ENCODE results near the gene RER1. TPM values are rescaled to one million over a fixed set of nuclear protein-coding genes. Genes with fewer than 3 reads are reported as not detected.

Gene RER1
- total RNA-seq, 2 experiments from 2014 or later: 60.5 to 138 TPM

GRCh38 chr1:2403273-2403672 lies 11.6 kb downstream of the RER1 start:
- peaks cover 92% of the 10 kb centered on the region for H3K36me3 ChIP-seq (ENCODE audit: insufficient read depth, low read length)
- ChIA-PET POLR2A (no interaction called here), CTCF (ENCODE audit: unreplicated experiment) (no interaction called here)
- H2AFZ ChIP-seq (ENCODE audit: low read length): no peak overlapping the region
- no peaks in the 10 kb centered on the region for H3K9me3 ChIP-seq (ENCODE audit: low read length)
- no peaks in the 10 kb centered on the region for H3K9me2 ChIP-seq (ENCODE audit: insufficient read depth, low read length)
- H3K27ac ChIP-seq (ENCODE audit: low read depth, low read length, poor library complexity, severe bottlenecking): no peak overlapping the region
- H3K79me2 ChIP-seq (ENCODE audit: insufficient read depth, low read depth, low read length): no peaks in the 10 kb centered on the region
- TF ChIP-seq EZH2phosphoT487 (IDR thresholded peaks at IDR 0.05; ENCODE audit: borderline replicate concordance, low read depth, low read length): no peak
- no peak for TF ChIP-seq CTCF (conservative IDR thresholded peaks at IDR 0.05; ENCODE audit: low read length)
- no peaks in the 10 kb centered on the region for H4K20me1 ChIP-seq (ENCODE audit: insufficient read depth, low read length)
- DNase-seq (ENCODE audit: low spot score): no peak
- no peak overlapping the region for H3K4me3 ChIP-seq (ENCODE audit: low read depth, low read length, poor library complexity, severe bottlenecking)
- H3K4me1 ChIP-seq (ENCODE audit: insufficient read depth, low read length, poor library complexity, severe bottlenecking): no peaks in the 10 kb centered on the region
- TSS peak; percentile 88 for BruUV-seq (replicated peaks)
- intact Hi-C loops (cut with micrococcal nuclease; ENCODE audit: unreplicated experiment): no loop called here
- H3K4me2 ChIP-seq (ENCODE audit: low read length): no peak overlapping the region

GRCh38 chr1:2404142-2404889 lies 12.7 kb downstream of the RER1 start:
- H3K4me2 ChIP-seq (ENCODE audit: low read length): no peak overlapping the region
- no peaks in the 10 kb centered on the region for H4K20me1 ChIP-seq (ENCODE audit: insufficient read depth, low read length)
- TF ChIP-seq CTCF (conservative IDR thresholded peaks at IDR 0.05; ENCODE audit: low read length): no peak
- no peak for TF ChIP-seq EZH2phosphoT487 (IDR thresholded peaks at IDR 0.05; ENCODE audit: borderline replicate concordance, low read depth, low read length)
- H3K4me3 ChIP-seq (ENCODE audit: low read depth, low read length, poor library complexity, severe bottlenecking): no peak overlapping the region
- H3K36me3 ChIP-seq (ENCODE audit: insufficient read depth, low read length): peaks cover 82% of the 10 kb centered on the region
- no peak overlapping the region for H3K27ac ChIP-seq (ENCODE audit: low read depth, low read length, poor library complexity, severe bottlenecking)
- no peak for DNase-seq (ENCODE audit: low spot score)
- no TSS peak for BruUV-seq (replicated peaks)
- H3K4me1 ChIP-seq (ENCODE audit: insufficient read depth, low read length, poor library complexity, severe bottlenecking): no peaks in the 10 kb centered on the region
- ChIA-PET POLR2A (no interaction called here), CTCF (ENCODE audit: unreplicated experiment) (no interaction called here)
- no peaks in the 10 kb centered on the region for H3K79me2 ChIP-seq (ENCODE audit: insufficient read depth, low read depth, low read length)
- no peaks in the 10 kb centered on the region for H3K9me2 ChIP-seq (ENCODE audit: insufficient read depth, low read length)
- intact Hi-C loops (cut with micrococcal nuclease; ENCODE audit: unreplicated experiment): no loop called here
- no peak overlapping the region for H2AFZ ChIP-seq (ENCODE audit: low read length)
- no peaks in the 10 kb centered on the region for H3K9me3 ChIP-seq (ENCODE audit: low read length)

GRCh38 chr1:2404890-2405511 lies 13.4 kb downstream of the RER1 start:
- no peaks in the 10 kb centered on the region for H3K9me3 ChIP-seq (ENCODE audit: low read length)
- no peak overlapping the region for H3K4me2 ChIP-seq (ENCODE audit: low read length)
- ChIA-PET CTCF (ENCODE audit: unreplicated experiment) (no interaction called here), POLR2A (no interaction called here)
- no peak overlapping the region for H2AFZ ChIP-seq (ENCODE audit: low read length)
- no peaks in the 10 kb centered on the region for H3K79me2 ChIP-seq (ENCODE audit: insufficient read depth, low read depth, low read length)
- H3K9me2 ChIP-seq (ENCODE audit: insufficient read depth, low read length): no peaks in the 10 kb centered on the region
- H4K20me1 ChIP-seq (ENCODE audit: insufficient read depth, low read length): no peaks in the 10 kb centered on the region
- H3K36me3 ChIP-seq (ENCODE audit: insufficient read depth, low read length): peaks cover 75% of the 10 kb centered on the region
- no peak for TF ChIP-seq CTCF (conservative IDR thresholded peaks at IDR 0.05; ENCODE audit: low read length)
- no peaks in the 10 kb centered on the region for H3K4me1 ChIP-seq (ENCODE audit: insufficient read depth, low read length, poor library complexity, severe bottlenecking)
- H3K27ac ChIP-seq (ENCODE audit: low read depth, low read length, poor library complexity, severe bottlenecking): no peak overlapping the region
- intact Hi-C loops (cut with micrococcal nuclease; ENCODE audit: unreplicated experiment): no loop called here
- BruUV-seq (replicated peaks): TSS peak; percentile 66
- no peak overlapping the region for H3K4me3 ChIP-seq (ENCODE audit: low read depth, low read length, poor library complexity, severe bottlenecking)
- DNase-seq (ENCODE audit: low spot score): no peak
